Gastrocnemius medialis (tissue), 4 donors: ENCODE data around the gene HPF1.

Experiments used
- CTCF ChIP-seq, 5 experiments: fragments of 450-650 bp in 3 of 5; fragments of 200-600 bp in 2 of 5; sonication (generic) in 2 of 5; IDR thresholded peaks in 4 of 5; conservative IDR thresholded peaks in 1 of 5; 1 replicate in 4 of 5; 2 replicates in 1 of 5; pipeline ENCODE4 v1.5.1; 2016 to 2019; ENCODE audit warnings: antibody characterized with exemption in 5 of 5, mild to moderate bottlenecking in 3 of 5, moderate library complexity in 3 of 5
- POLR2A ChIP-seq, 2 donors: fragments of 450-650 bp; IDR thresholded peaks; one replicate each; pipeline ENCODE4 v1.6.1; 2017; ENCODE audit warnings: antibody characterized with exemption in 2 of 2, mild to moderate bottlenecking in 2 of 2, moderate library complexity in 2 of 2

- TF ChIP-seq POLR2A (IDR thresholded peaks at IDR 0.05) (no peak), CTCF (IDR thresholded peaks at IDR 0.05 in 4 of 5, conservative IDR thresholded peaks at IDR 0.05 in 1 of 5) (no peak)
These were observed 738 bp upstream of the HPF1 start for GRCh38 chr4:169758401-169758962.
